SU-DHL-6 (cell line): Measurements from ENCODE around the gene NFATC3.

Source experiments
- H2AFZ ChIP-seq: fragments of 200-600 bp; sonication (generic); 2 replicates; pipeline ENCODE4 v1.6.1; 2014; ENCODE audit warnings: low read depth, mild to moderate bottlenecking, moderate library complexity, mixed read lengths, antibody characterized with exemption, low read length; ENCODE audit not compliant: severe bottlenecking
- H3F3A ChIP-seq: fragments of 200-600 bp; shearing (Covaris generic); 2 replicates; pipeline ENCODE4 v1.6.0; 2016; ENCODE audit warnings: antibody characterized with exemption, mild to moderate bottlenecking; ENCODE audit not compliant: insufficient read depth
- H3K27ac ChIP-seq: fragments of 200-600 bp; sonication (generic); 2 replicates; pipeline ENCODE4 v1.5.1; 2016; ENCODE audit warnings: low read depth, mild to moderate bottlenecking, low read length, moderate library complexity, mixed read lengths
- H3K27me3 ChIP-seq: fragments of 200-600 bp; sonication (generic), shearing (Covaris generic); 2 replicates; pipeline ENCODE4 v1.6.0; 2014; ENCODE audit warnings: mild to moderate bottlenecking, low read length
- H3K36me3 ChIP-seq: fragments of 200-600 bp; sonication (generic); 2 replicates; pipeline ENCODE4 v1.6.1; 2014; ENCODE audit warnings: mild to moderate bottlenecking, low read length, mixed read lengths
- H3K4me2 ChIP-seq: fragments of 300-600, 200-600 bp; shearing (Covaris generic), sonication (generic); 2 replicates; pipeline ENCODE4 v1.6.0; 2014; ENCODE audit warnings: low read length, low read depth, mild to moderate bottlenecking; ENCODE audit not compliant: poor library complexity, severe bottlenecking
- H3K4me3 ChIP-seq: fragments of 200-600 bp; sonication (generic); 2 replicates; pipeline ENCODE4 v1.5.1; 2014; ENCODE audit warnings: antibody characterized with exemption, low read length, mild to moderate bottlenecking, mixed read lengths; ENCODE audit not compliant: insufficient read depth, poor library complexity, severe bottlenecking
- H3K79me2 ChIP-seq: fragments of 200-600 bp; sonication (generic); 2 replicates; pipeline ENCODE4 v1.6.1; 2014; ENCODE audit warnings: mild to moderate bottlenecking, low read length, moderate library complexity; ENCODE audit not compliant: insufficient read depth
- H3K9ac ChIP-seq: fragments of 200-600 bp; sonication (generic); 2 replicates; pipeline ENCODE4 v1.7.0; 2014; ENCODE audit warnings: mild to moderate bottlenecking, low read length
- H3K9me2 ChIP-seq: fragments of 200-600 bp; sonication (generic); replicated peaks from 2 replicates; pipeline ENCODE4 v1.6.1; 2014; ENCODE audit warnings: low read length; ENCODE audit not compliant: insufficient read depth
- H3K9me3 ChIP-seq: fragments of 200-600 bp; sonication (generic); 2 replicates; pipeline ENCODE4 v1.6.1; 2014; ENCODE audit warnings: low read length, mixed read lengths; ENCODE audit not compliant: insufficient read depth
- H4K20me1 ChIP-seq: fragments of 200-600 bp; sonication (generic); 2 replicates; pipeline ENCODE4 v1.6.1; 2014; ENCODE audit warnings: low read depth, mild to moderate bottlenecking, antibody characterized with exemption, low read length, moderate library complexity, mixed read lengths
- CTCF ChIP-seq: fragments of 200-600 bp; sonication (generic); IDR thresholded peaks from one replicate; pipeline ENCODE4 v1.5.1; 2017; ENCODE audit warnings: antibody characterized with exemption, mild to moderate bottlenecking, low read length, moderate library complexity; ENCODE audit not compliant: insufficient read depth, poor library complexity, severe bottlenecking
- EZH2phosphoT487 ChIP-seq: fragments of 200-600 bp; sonication (generic), shearing (Covaris generic); conservative IDR thresholded peaks from 2 replicates; pipeline ENCODE4 v1.6.1; 2018; ENCODE audit warnings: mild to moderate bottlenecking, antibody characterized with exemption, low read length, moderate library complexity, mixed read lengths

NFATC3 gene

GRCh38 chr16:68049449-68049848 is 35.7 kb upstream of the NFATC3 start:
- Histone ChIP-seq H3K79me2 (no peaks in the 10 kb centered on the region), H3K27me3 (no peaks in the 10 kb centered on the region), H3K9me3 (no peaks in the 10 kb centered on the region), H3K9me2 (no peaks in the 10 kb centered on the region), H3K27ac (no peak overlapping the region), H4K20me1 (no peaks in the 10 kb centered on the region), H2AFZ (no peak overlapping the region), H3K4me2 (no peak overlapping the region), H3K4me3 (no peak overlapping the region), H3K36me3 (no peaks in the 10 kb centered on the region), H3K9ac (no peak overlapping the region), H3F3A (no peaks in the 10 kb centered on the region)
- no peak for TF ChIP-seq CTCF
- no peak for TF ChIP-seq EZH2phosphoT487

GRCh38 chr16:68055395-68055794 is 29.8 kb upstream of the NFATC3 start:
- TF ChIP-seq CTCF = no peak
- TF ChIP-seq EZH2phosphoT487 = no peak
- Histone ChIP-seq H3K27me3 (no peaks in the 10 kb centered on the region), H3K9me2 (no peaks in the 10 kb centered on the region)

GRCh38 chr16:68059804-68060203 is 25.4 kb upstream of the NFATC3 start:
- Histone ChIP-seq H3K9ac (no peak overlapping the region), H4K20me1 (no peaks in the 10 kb centered on the region), H3K36me3 (peaks cover 3% of the 10 kb centered on the region; the same call in 1 of the 2 replicates), H3F3A (no peaks in the 10 kb centered on the region), H3K4me2 (no peak overlapping the region), H2AFZ (no peak overlapping the region), H3K9me2 (no peaks in the 10 kb centered on the region), H3K79me2 (no peaks in the 10 kb centered on the region), H3K9me3 (no peaks in the 10 kb centered on the region), H3K4me3 (no peak overlapping the region), H3K27me3 (no peaks in the 10 kb centered on the region), H3K27ac (no peak overlapping the region)
- TF ChIP-seq CTCF = no peak
- no peak for TF ChIP-seq EZH2phosphoT487

More at GRCh38 chr16:68055395-68055794, 29.8 kb upstream of the NFATC3 start:
- H3K9ac ChIP-seq = no peak overlapping the region
- H3K9me3 ChIP-seq = no peaks in the 10 kb centered on the region
- H3F3A ChIP-seq = no peaks in the 10 kb centered on the region
- no peak overlapping the region for H3K4me3 ChIP-seq
- H4K20me1 ChIP-seq = no peaks in the 10 kb centered on the region
- H3K4me2 ChIP-seq = no peak overlapping the region
- no peak overlapping the region for H3K27ac ChIP-seq
- H3K79me2 ChIP-seq = no peaks in the 10 kb centered on the region
- peaks cover 3% of the 10 kb centered on the region; the same call in 1 of the 2 replicates for H3K36me3 ChIP-seq
- H2AFZ ChIP-seq = no peak overlapping the region

GRCh38 chr16:68061396-68061795 is 23.8 kb upstream of the NFATC3 start:
- Histone ChIP-seq H3F3A (no peaks in the 10 kb centered on the region), H3K27ac (no peak overlapping the region), H2AFZ (no peak overlapping the region), H3K36me3 (peaks cover 2% of the 10 kb centered on the region; the same call in 1 of the 2 replicates), H3K4me2 (no peak overlapping the region), H3K27me3 (no peaks in the 10 kb centered on the region), H4K20me1 (no peaks in the 10 kb centered on the region), H3K9me2 (no peaks in the 10 kb centered on the region), H3K9ac (no peak overlapping the region), H3K79me2 (no peaks in the 10 kb centered on the region), H3K9me3 (no peaks in the 10 kb centered on the region), H3K4me3 (no peak overlapping the region)
- TF ChIP-seq EZH2phosphoT487 (no peak), CTCF (no peak)
